ENCODE data around the gene INVS. TPM values are rescaled to one million over a fixed set of nuclear protein-coding genes. Genes with fewer than 3 reads are reported as not detected.
"Not testable (repeated sequence)": the region's sequence is repeated elsewhere in the genome, so short reads cannot be mapped to it uniquely, and the experiment has no call there.

INVS gene
- total RNA-seq, 1 donor: 13.9 TPM

DNA sequence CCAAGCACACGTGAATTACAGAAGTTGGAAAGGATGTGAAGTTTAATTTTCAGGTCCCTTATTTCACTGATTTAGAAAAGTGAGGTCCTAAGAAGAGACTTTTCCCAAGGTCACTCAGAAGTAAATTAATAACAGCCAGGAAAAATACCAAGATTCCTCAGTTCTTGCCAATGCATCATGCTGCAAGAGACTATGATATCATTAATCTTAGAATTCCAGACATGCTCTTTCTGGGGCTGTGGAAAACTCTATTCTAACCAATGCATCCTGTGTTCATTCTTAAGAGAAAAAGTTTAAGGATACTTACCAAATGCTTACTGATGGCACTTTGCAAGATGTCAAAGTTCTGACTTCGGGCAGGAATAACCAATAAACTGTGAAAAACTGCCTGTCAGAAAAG, 210.9 kb downstream of the INVS start:
- no peaks in the 10 kb centered on the region for H3K27me3 ChIP-seq (ENCODE audit: insufficient read depth, low read length)
- no peak overlapping the region for H3K4me3 ChIP-seq (ENCODE audit: low read length)
- no peaks in the 10 kb centered on the region for H3K9me3 ChIP-seq (ENCODE audit: low read depth, low read length)
- H3K4me1 ChIP-seq (ENCODE audit: insufficient read depth, low read length): no peaks in the 10 kb centered on the region

DNA sequence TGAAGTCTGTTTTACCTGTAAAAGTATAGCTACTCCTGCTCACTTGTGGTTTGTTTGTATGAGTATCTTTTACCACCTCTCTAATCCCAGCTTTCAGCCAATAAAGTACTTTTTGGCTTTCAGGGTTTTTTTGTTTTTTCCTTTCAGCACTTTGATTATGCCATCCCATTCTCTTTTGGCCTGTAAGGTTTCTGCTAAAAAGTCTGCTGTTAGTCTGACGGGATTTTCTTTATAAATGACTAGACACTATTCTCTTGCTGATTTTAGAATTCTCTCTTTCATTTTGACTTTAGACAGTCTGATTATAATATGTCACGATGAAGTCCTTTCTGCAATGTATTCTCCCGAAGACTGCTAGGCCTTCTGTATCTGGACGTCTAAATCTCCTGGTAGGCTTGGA, 216.5 kb downstream of the INVS start:
- no peaks in the 10 kb centered on the region for H3K9me3 ChIP-seq (ENCODE audit: low read depth, low read length)
- H3K27me3 ChIP-seq (ENCODE audit: insufficient read depth, low read length): no peaks in the 10 kb centered on the region
- H3K4me1 ChIP-seq (ENCODE audit: insufficient read depth, low read length): no peaks in the 10 kb centered on the region
- H3K4me3 ChIP-seq (ENCODE audit: low read length): no peak overlapping the region

DNA sequence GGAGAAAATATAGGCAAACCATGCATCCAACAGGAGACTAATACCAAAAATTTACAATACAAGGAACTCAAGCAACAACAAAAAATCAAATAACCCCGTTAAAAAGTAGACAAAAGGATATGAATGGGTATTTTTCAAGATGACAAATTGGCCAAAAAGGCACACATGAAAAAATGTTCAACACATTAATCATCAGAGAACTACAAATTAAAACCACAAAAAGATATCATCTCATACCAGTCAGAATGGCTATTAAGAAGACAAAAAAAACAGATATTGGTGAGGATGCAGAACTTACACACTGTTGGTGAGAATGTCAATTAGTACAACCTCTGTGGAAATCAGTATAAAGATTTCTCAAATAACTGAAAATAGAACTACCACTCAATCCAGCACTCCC, 218.7 kb downstream of the INVS start:
- H3K4me1 ChIP-seq (ENCODE audit: insufficient read depth, low read length): no peaks in the 10 kb centered on the region
- no peak overlapping the region for H3K4me3 ChIP-seq (ENCODE audit: low read length)
- H3K9me3 ChIP-seq (ENCODE audit: low read depth, low read length): no peaks in the 10 kb centered on the region
- no peaks in the 10 kb centered on the region for H3K27me3 ChIP-seq (ENCODE audit: insufficient read depth, low read length)

DNA sequence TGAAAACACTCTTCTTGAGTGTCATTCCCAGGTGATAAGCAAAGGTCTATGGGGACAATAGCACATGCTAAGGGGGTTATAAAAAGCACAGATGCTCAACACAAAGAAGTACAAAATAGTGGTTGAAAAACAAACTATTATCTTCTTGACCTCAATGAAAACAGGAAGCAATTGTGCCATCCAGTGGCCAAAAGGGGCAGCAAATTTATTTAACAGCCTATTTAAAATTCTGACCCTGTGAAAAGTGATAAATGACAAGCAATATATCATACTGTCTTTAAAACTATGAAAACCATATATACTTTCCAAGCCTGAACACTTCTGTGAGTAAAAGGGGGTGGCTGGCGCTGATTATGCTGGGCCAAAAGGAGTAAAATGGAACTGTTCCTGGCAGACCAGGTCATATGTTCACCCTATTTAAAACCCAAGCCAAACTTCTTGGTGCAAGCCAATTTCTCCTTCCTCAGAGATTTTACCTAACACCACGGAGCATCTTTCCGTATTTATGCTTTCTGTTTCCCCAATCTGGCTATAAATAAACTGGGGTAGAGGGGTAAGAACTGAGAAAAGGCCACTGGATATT, 224.0 kb downstream of the INVS start:
- H3K27me3 ChIP-seq (ENCODE audit: insufficient read depth, low read length): no peaks in the 10 kb centered on the region
- H3K4me3 ChIP-seq (ENCODE audit: low read length): no peak overlapping the region
- no peaks in the 10 kb centered on the region for H3K9me3 ChIP-seq (ENCODE audit: low read depth, low read length)
- no peaks in the 10 kb centered on the region for H3K4me1 ChIP-seq (ENCODE audit: insufficient read depth, low read length)

DNA sequence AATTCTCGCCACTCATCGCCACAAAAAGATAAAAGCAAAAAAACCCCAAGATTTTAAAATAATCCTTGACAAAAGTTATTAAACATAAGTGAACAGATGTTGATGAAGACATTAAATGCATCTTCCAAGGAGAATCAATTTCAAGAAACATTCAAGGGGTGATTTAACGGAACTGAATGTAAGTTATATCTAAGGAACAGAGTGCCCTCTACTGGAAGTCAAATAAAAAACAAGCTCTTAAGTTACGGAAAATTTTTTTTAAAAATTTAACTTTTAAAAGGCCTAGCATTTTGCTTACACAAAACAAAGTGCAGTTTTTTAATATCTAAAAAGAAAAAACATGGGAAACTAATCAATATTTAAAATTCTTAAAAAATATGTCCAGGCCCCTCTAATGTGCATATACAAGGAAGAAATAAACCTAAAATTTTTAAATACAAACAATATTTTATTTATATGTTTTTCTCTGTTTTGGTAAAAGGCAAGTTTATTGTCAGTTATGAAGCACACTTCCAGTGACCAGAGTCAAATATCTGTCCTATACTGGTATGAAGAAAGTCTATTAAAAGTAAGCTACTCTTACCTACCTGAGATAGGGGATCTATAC, 225.7 kb downstream of the INVS start:
- no peaks in the 10 kb centered on the region for H3K27me3 ChIP-seq (ENCODE audit: insufficient read depth, low read length)
- no peaks in the 10 kb centered on the region for H3K4me1 ChIP-seq (ENCODE audit: insufficient read depth, low read length)
- H3K9me3 ChIP-seq (ENCODE audit: low read depth, low read length): no peaks in the 10 kb centered on the region
- no peak overlapping the region for H3K4me3 ChIP-seq (ENCODE audit: low read length)

DNA sequence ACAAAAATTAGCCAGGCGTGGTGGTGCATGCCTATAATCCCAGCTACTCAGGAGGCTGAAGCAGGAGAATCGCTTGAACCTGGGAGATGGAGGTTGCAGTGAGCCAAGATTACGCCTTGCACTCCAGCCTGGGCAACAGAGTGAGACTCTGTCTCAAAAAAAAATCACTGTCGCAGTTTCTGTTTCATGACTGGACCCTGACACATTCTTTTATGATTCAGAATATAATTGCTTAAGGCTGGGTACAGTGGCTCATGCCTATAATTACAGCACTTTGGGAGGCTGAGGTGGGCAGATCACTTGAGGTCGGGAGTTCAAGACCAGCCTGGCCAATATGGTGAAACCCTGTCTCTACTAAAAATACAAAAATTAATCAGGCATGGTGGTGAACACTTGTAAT, 239.7 kb downstream of the INVS start:
- H3K4me3 ChIP-seq (ENCODE audit: low read length); H3K4me1 ChIP-seq (ENCODE audit: insufficient read depth, low read length); H3K9me3 ChIP-seq (ENCODE audit: low read depth, low read length); H3K27me3 ChIP-seq (ENCODE audit: insufficient read depth, low read length): not testable (repeated sequence)

DNA sequence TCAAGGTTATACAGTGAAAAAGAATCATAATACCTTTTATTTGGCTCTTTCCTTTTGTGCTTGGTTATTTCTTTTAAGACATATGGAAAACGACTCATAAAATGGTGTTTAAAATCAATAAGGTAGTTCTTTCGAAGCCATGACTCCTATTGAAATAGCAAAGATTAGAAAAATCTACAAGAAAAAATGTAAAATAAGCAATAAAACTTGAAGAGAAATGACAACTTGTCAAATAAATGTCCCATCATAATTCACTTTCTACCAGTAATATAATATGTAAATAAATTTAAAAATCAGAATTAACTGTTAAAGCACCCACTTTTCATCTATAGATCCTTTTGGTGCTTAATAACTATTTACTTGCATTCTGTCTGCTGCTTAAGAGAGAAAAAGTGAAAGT, 241.2 kb downstream of the INVS start:
- Histone ChIP-seq H3K4me3 (ENCODE audit: low read length) (no peak overlapping the region), H3K27me3 (ENCODE audit: insufficient read depth, low read length) (no peaks in the 10 kb centered on the region), H3K9me3 (ENCODE audit: low read depth, low read length) (no peaks in the 10 kb centered on the region), H3K4me1 (ENCODE audit: insufficient read depth, low read length) (no peaks in the 10 kb centered on the region)

DNA sequence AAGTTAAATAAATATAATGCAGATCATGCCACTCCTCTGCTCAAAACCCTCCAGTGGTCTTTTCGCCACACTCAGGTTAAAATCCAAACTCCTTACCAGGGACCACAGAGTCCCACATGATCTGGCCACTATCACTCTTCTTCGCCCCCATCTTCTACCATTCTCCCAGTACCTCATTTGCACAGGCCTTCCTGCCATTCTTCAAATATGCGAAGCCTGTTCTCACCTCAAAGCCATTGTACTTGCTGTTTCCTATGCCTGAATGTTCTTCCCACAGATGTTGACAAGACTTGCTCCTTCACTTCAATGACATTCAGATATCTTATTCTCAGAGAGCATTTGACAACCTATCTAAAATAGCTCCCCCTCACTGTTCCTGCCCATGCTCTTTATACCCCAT, 242.8 kb downstream of the INVS start:
- Histone ChIP-seq H3K9me3 (ENCODE audit: low read depth, low read length) (no peaks in the 10 kb centered on the region), H3K27me3 (ENCODE audit: insufficient read depth, low read length) (no peaks in the 10 kb centered on the region), H3K4me3 (ENCODE audit: low read length) (no peak overlapping the region), H3K4me1 (ENCODE audit: insufficient read depth, low read length) (no peaks in the 10 kb centered on the region)

DNA sequence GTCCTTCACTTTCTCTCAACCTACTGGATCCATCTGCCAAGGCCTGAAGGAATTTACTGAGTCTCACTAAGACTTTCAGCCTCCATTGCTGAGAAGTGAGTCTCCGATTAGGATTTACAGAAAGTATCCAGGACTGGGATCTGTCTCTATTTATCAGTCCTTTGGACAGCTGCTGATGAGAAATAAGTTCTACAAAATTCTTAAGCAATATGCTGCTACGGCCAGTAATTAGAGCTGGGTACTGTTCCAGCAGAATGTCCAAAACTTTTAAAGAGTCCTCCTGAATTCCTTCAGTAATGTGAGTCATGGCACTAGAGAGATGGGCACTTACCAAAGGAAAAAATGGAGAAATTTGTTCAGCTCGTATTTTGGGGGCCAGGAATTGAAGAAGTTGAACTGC, 247.8 kb downstream of the INVS start:
- no peaks in the 10 kb centered on the region for H3K9me3 ChIP-seq (ENCODE audit: low read depth, low read length)
- H3K27me3 ChIP-seq (ENCODE audit: insufficient read depth, low read length): no peaks in the 10 kb centered on the region
- peaks cover 6% of the 10 kb centered on the region for H3K4me1 ChIP-seq (ENCODE audit: insufficient read depth, low read length)
- no peak overlapping the region for H3K4me3 ChIP-seq (ENCODE audit: low read length)

DNA sequence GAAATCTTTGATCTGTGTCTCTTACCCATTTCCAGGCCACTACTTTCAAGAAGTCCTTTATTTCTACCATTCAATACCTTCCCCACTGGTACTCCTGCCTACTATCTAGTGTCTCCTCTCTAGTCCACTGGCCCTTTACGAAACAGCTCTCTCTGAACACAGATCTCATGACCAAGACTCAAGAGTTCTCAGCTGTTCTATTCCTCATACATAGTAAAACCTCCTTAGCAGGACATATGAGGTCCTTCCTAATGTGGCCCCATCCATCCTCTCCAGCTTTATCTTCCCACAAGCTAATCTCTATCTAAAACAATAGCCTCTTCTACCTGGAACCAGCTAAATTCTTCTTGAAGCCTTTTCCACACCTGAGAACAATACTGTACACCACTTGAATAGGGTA, 251.1 kb downstream of the INVS start:
- H3K4me1 ChIP-seq (ENCODE audit: insufficient read depth, low read length): peaks cover 15% of the 10 kb centered on the region
- no peaks in the 10 kb centered on the region for H3K27me3 ChIP-seq (ENCODE audit: insufficient read depth, low read length)
- no peak overlapping the region for H3K4me3 ChIP-seq (ENCODE audit: low read length)
- H3K9me3 ChIP-seq (ENCODE audit: low read depth, low read length): no peaks in the 10 kb centered on the region

Other genes with a start within 250 kb of the INVS start
- 25.4 TPM for gene STX17, start 192.6 kb upstream of the INVS start, total RNA-seq
- gene ERP44, start 243 bp upstream of the INVS start, total RNA-seq: 18.2 TPM

Data from mononuclear cell (primary cell).